ENCODE measurements around the gene LGALSL.

LGALSL gene

GRCh38 chr2:64471600-64471999 lies 17.6 kb downstream of the LGALSL start:
- no peak for DNase-seq (ENCODE audit: low read depth)

DNA sequence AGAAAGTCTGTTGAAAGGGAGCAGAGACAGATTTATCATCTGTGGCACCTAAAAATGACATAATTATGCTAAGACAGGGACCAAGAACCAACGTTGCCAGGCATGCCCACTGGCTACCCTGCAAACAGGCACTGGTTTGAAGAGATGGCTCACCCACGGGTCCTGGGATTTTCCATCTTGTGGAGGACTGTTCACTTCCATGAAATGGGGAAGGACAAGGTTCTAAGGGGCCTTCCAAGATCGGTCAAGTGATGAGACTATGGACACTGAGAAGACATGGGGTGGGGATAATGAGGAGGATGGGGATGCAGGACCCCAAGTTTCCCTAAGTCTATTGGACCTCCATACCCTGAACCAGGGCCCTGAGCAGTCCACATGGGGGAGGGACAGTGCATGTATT lies 18.9 kb downstream of the LGALSL start:
- no peak for DNase-seq (ENCODE audit: low read depth)

DNA sequence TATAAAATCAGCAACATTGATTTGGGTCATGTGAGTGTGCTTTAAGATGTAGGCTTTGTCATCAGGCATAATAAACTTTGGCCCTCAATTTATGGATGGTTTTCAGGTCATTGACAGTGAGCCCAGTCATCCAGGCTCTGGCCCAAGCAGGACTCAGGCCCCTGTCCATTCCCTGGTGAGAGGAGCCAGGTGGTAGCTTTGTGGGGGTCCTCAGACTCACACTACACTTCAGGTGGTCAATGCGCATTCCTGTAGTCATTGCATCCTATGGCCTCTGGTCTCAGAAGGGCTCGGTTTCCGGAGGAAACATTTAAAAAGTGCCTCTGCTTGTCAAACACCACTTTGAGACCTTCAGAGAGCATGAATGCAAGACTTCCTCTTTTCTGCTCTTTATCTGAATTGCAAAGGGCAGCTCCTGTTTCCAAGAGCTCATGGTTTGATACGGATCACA lies 20.2 kb downstream of the LGALSL start:
- DNase-seq (ENCODE audit: low read depth) = no peak

- no peak for DNase-seq (ENCODE audit: low read depth)
Observed at GRCh38 chr2:64474636-64475035, 20.7 kb downstream of the LGALSL start.

GRCh38 chr2:64477037-64477436 lies 23.1 kb downstream of the LGALSL start:
- DNase-seq (ENCODE audit: low read depth) = no peak

DNA sequence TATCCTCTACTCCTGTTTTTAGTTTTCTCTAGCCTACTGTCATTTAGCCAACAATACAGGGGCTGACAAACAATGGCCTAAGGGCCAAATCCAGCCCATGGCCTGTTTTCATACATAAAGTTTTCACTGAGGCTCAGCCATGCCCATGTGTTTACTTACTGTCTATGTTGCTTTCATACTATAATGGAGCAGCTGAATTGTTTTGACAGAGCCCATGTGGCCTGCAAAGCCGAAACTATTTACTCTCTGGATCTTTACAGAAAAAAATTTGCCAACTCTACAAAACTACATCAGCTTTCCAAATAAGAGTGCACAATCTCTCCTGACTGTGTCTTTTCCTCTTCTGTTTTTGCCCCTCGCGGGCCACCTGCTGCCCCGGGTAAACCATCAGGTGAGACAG lies 24.0 kb downstream of the LGALSL start:
- no peak for DNase-seq (ENCODE audit: low read depth)

- peak; percentile 12 for DNase-seq (ENCODE audit: low read depth)
Observed at GRCh38 chr2:64478502-64479230, 24.7 kb downstream of the LGALSL start.

GRCh38 chr2:64479259-64480117 lies 25.5 kb downstream of the LGALSL start:
- no peak for DNase-seq (ENCODE audit: low read depth)

DNA sequence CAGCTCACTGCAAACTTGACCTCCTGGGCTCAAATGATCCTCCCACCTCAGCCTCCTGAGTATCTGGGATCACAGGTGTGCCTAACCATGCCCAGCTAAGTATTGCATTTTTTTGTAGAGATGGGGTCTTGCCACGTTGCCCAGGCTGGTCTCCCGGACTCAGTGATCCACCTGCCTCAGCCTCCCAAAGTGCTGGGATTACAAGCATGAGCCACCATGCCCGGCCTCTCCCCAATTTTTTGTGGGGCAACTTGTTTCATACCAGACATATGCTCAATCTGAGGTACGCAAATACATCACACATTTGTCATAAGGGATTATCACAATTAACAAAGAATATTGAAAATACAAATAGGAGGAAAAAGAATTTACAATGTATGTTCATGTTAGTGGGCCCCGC lies 27.7 kb downstream of the LGALSL start:
- DNase-seq (ENCODE audit: low read depth) = no peak

GRCh38 chr2:64482243-64482642 lies 28.3 kb downstream of the LGALSL start:
- DNase-seq (ENCODE audit: low read depth) = no peak

DNA sequence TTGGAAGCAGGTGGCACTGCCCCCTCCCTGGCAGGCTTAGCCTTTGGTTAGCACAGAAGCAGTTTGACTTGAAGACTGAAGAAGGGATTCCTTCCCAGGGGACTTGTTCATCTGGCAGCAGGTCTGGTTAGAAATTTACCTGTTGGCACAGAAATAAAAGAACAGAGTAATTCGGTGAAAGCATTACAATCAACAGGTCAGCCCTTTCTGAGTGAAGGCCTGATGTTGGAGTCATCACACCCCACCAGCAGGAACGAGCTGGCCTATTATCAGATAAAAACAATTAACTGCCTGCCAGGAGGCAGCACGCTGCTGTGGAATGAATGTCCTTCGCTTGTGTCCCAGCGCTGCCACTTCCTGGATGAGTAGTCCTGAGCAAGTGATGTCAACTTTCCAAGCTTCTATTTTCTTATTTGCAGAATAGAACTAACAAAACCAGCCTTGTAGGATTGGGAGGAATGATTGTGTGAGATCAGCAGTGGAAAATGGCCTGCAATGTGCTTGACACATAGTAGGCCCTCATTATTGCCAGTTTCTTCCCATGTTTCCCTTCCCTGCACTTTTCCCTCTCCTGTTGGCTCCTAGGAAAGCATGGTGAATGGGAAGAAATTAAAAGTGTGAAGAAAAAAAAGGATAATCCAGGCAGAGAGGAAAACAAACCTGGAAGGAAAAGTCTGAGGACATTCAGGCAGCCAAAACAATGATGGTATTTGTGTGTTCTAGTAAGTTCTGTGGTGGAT lies 29.0 kb downstream of the LGALSL start:
- no peak for DNase-seq (ENCODE audit: low read depth)

- DNase-seq (ENCODE audit: low read depth) = no peak
Observed at GRCh38 chr2:64485331-64485730, 31.4 kb downstream of the LGALSL start.

DNA sequence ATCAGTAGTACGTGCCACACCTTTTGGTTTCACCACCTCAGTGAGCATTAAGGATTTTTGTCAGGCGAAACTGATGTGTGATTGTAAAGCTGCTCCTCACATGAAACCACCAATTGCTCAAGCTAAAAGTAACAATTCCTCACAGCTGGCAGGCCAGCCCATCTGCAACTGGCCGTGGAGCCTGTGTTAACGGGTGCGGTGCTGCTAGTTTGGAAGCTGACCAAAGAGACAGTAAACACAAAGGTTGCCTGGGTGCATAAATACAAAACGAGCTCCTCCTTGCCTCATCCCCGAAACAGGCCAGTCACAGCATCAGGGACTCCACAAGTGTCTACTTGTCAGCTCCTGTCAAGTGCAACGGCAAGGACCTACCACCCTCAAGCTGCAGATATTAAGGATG lies 32.0 kb downstream of the LGALSL start:
- no peak for DNase-seq (ENCODE audit: low read depth)

DNA sequence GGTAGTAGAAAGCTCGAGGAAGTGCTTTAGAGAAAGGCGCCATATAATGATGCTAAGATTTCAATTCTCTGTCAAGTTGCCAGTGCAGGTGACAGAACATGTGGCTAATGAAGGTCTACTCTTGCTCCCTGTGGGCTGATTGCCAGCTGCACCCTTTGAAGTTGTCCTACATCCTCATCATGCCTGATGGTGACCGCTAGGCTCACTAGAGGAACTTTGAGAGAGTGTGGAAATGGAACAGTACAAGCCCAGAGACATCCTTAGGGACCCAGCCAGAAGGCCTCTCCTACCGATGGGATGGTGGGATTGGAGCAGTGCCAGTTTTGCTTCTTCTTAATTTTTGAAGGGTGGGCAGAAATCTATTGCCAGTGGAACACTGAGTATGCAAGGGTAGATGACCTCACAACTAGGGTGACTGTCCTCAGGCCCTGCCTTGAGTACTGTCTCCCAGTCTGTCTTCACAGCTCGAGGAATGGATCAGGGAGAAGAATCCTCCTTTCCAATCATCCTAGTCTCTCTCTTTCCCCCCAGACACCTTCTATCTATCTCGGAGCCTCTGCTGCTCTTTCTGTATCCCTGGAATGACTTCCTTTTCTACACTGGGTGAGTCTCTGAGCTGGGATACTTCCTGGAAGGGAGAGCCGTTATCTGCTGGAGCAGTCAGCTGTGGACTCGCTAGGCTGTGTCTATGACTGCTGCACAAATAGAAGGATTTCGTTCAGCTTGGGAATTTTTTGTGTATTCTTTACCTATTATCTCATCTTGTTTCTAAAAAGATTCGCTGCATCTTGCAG lies 33.5 kb downstream of the LGALSL start:
- DNase-seq (ENCODE audit: low read depth) = no peak

- peak; percentile 67 for DNase-seq (ENCODE audit: low read depth)
Observed at GRCh38 chr2:64488050-64488974, 34.4 kb downstream of the LGALSL start.

GRCh38 chr2:64489081-64489751 lies 35.3 kb downstream of the LGALSL start:
- no peak for DNase-seq (ENCODE audit: low read depth)

DNA sequence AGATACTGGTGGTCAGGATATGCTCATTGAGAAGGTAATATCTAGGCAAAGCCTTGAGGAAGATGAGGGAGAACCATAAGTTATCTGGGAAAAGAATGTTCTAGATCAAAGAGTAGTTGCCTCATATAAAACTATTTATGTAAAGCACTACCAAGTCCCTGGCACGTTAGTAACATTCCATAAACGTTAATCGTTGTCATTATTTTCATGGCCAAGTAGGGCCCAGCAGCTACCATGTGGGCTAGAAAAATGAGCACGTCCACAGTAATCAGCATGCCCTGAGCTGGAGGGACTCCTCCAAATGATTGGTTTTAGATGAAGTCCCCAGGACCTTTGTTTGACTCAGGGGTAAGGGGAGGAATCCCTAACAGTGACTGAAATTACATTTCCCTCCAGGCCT lies 37.5 kb downstream of the LGALSL start:
- no peak for DNase-seq (ENCODE audit: low read depth)

DNA sequence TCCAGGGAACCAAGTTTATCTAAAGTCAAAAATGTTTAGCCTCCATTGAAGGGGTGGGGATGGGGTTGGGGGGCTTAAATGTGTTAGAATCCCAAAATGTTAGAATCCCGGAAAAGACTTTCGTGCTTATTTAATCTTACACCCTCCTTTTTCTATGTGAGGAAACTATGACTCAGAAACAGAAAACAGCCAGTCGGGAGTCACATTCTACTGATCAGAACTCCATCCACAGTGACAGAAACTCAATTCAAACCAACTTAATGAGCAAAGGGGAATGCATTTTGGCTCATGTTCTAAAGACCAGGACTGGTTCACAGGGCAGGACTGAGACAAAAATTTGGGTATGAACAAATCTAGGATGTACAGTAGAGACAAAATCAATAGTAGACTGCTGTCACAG lies 38.3 kb downstream of the LGALSL start:
- no peak for DNase-seq (ENCODE audit: low read depth)

DNA sequence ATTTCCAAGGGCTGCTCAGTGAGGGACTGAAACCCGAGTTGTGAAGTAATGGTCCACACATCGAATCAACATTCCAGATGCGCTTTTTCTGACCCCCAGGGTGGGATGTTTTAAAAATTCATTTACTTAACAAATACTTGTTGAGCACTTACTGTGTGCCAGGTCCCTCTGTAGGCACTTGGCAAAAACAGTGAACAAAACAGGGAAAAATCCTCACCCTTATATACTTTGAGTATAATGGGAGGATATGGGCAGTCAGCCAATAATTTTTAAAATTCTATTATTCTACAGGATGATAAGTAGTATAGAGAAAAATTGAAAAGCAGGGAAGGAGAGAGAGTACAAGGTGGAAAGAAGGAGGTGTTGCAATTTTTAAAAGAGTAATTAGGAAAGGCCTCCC lies 38.9 kb downstream of the LGALSL start:
- no peak for DNase-seq (ENCODE audit: low read depth)

DNA sequence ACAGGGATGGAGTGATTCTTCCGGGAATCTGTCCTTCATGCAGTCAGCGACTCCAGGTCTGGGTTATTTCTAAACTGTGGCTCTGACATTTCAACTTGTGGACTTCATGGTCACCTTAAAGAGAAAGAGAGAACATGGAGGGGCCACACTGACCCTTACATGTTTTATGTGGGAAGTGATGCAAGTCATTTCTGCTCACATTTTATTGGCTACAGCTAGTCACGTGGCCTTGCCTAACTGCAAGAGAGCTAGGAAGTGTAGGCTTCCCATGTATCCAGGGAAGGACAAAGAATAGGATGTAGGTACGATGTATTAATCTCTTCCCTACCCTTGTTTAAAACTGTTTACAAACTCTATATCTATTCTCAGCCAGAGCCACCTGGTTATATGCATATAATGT lies 39.8 kb downstream of the LGALSL start:
- no peak for DNase-seq (ENCODE audit: low read depth)
